Fibroblast of skin of abdomen (primary cell): ENCODE data around the gene TTC21A.

Experiments used
- DNase-seq: peaks from one replicate; pipeline ENCODE4 v3.0.0-alpha.2; 2013

Gene TTC21A

GRCh38 chr3:39121621-39122020 lies 14.1 kb downstream of the TTC21A start:
- DNase-seq: no peak

GRCh38 chr3:39122813-39123212 lies 15.3 kb downstream of the TTC21A start:
- no peak for DNase-seq

GRCh38 chr3:39124876-39125840 lies 17.7 kb downstream of the TTC21A start:
- DNase-seq: peak; percentile 50

GRCh38 chr3:39125841-39126500 lies 18.5 kb downstream of the TTC21A start:
- peak; percentile 43 for DNase-seq

GRCh38 chr3:39126532-39127071 lies 19.1 kb downstream of the TTC21A start:
- DNase-seq: peak; percentile 70

- DNase-seq: no peak
Observed at GRCh38 chr3:39127269-39127907, 19.9 kb downstream of the TTC21A start.

GRCh38 chr3:39127908-39128304 lies 20.4 kb downstream of the TTC21A start:
- no peak for DNase-seq

- no peak for DNase-seq
Observed at GRCh38 chr3:39128951-39129350, 21.5 kb downstream of the TTC21A start.

GRCh38 chr3:39130026-39130425 lies 22.5 kb downstream of the TTC21A start:
- DNase-seq: no peak

GRCh38 chr3:39130693-39131265 lies 23.3 kb downstream of the TTC21A start:
- no peak for DNase-seq

GRCh38 chr3:39132096-39133092 lies 24.9 kb downstream of the TTC21A start:
- no peak for DNase-seq

- no peak for DNase-seq
Observed at GRCh38 chr3:39133093-39133490, 25.6 kb downstream of the TTC21A start.

- no peak for DNase-seq
Observed at GRCh38 chr3:39133822-39134221, 26.3 kb downstream of the TTC21A start.

- no peak for DNase-seq
Observed at GRCh38 chr3:39134305-39134704, 26.8 kb downstream of the TTC21A start.

GRCh38 chr3:39135170-39135805 lies 27.8 kb downstream of the TTC21A start:
- no peak for DNase-seq

- no peak for DNase-seq
Observed at GRCh38 chr3:39136533-39137434, 29.3 kb downstream of the TTC21A start.

- no peak for DNase-seq
Observed at GRCh38 chr3:39137435-39137936, 30.0 kb downstream of the TTC21A start.

- DNase-seq: no peak
Observed at GRCh38 chr3:39137991-39138803, 30.7 kb downstream of the TTC21A start.
